MCF 10A (cell line): Measurements from ENCODE around the gene STK38. TPM values are rescaled to one million over a fixed set of nuclear protein-coding genes. Genes with fewer than 3 reads are reported as not detected.

Source experiments
- BruUV-seq: library from RNA; stranded (reverse); fragments of 400-500 nt; replicated peaks from 2 replicates; lab custom pipeline; 2021; lab: Mats Ljungman, UMichigan
- CTCF ChIA-PET: fragments of 300-600 bp; sonication (Branson Sonifier 250); formaldehyde crosslinking; extraction: SDS; loops from one replicate; lab custom pipeline; 2021; ENCODE audit warnings: antibody characterized with exemption, inconsistent platforms; lab: Yijun Ruan, JAX
- POLR2A ChIA-PET: fragments of 300-600, 350-650 bp; sonication (Branson Sonifier 250); formaldehyde crosslinking; extraction: SDS; loops from one replicate; lab custom pipeline; 2020; ENCODE audit warnings: antibody characterized with exemption, inconsistent platforms; lab: Yijun Ruan, JAX
- DNase-seq: peaks from one replicate; pipeline ENCODE4 v3.0.0-alpha.2; 2018; ENCODE audit not compliant: unreplicated experiment
- H3K27ac Mint-ChIP-seq: one replicate; pipeline ENCODE4 v1.8.0; 2022; ENCODE audit warnings: mild to moderate bottlenecking, low read depth, mixed read lengths; ENCODE audit not compliant: unreplicated experiment
- H3K27me3 Mint-ChIP-seq: one replicate; pipeline ENCODE4 v1.8.0; 2022; ENCODE audit warnings: mixed read lengths; ENCODE audit not compliant: insufficient read depth, unreplicated experiment
- H3K36me3 Mint-ChIP-seq: one replicate; pipeline ENCODE4 v1.8.0; 2022; ENCODE audit warnings: mild to moderate bottlenecking, moderate library complexity, mixed read lengths; ENCODE audit not compliant: insufficient read depth, unreplicated experiment
- H3K4me1 Mint-ChIP-seq: one replicate; pipeline ENCODE4 v1.8.0; 2022; ENCODE audit warnings: mixed read lengths; ENCODE audit not compliant: insufficient read depth, unreplicated experiment
- H3K4me3 Mint-ChIP-seq: one replicate; pipeline ENCODE4 v1.8.0; 2022; ENCODE audit warnings: mild to moderate bottlenecking, moderate library complexity, mixed read lengths; ENCODE audit not compliant: unreplicated experiment
- H3K9me3 Mint-ChIP-seq: one replicate; pipeline ENCODE4 v1.8.0; 2022; ENCODE audit warnings: mixed read lengths; ENCODE audit not compliant: unreplicated experiment
- CTCF ChIP-seq: fragments of 200-600 bp; IDR thresholded peaks from one replicate; pipeline ENCODE4 v1.8.0; 2022; ENCODE audit warnings: antibody characterized with exemption, mild to moderate bottlenecking; ENCODE audit not compliant: unreplicated experiment
- intact Hi-C: fragments of 100-400 bp; cut with micrococcal nuclease; formaldehyde crosslinking; loops from 2 replicates; pipeline ENCODE4 v1.14.1; 2022
- total RNA-seq: library from RNA; stranded (reverse); gene quantifications from 2 replicates; pipeline ENCODE4 v1.2.3, GENCODE V29; 2022

Gene STK38
- total RNA-seq, 1 experiment from 2014 or later = 16.8 TPM

- Mint-ChIP-seq H3K4me1 (peaks cover 5% of the 10 kb centered on the region), H3K36me3 (peaks cover 76% of the 10 kb centered on the region), H3K27me3 (no peaks in the 10 kb centered on the region), H3K9me3 (no peaks in the 10 kb centered on the region), H3K4me3 (no peak overlapping the region), H3K27ac (no peak overlapping the region)
- intact Hi-C loops = no loop called here
- no peak for TF ChIP-seq CTCF
- no TSS peak for BruUV-seq
- no peak for DNase-seq
- ChIA-PET CTCF (no interaction called here), POLR2A (interaction anchor here (0.7 to 1.2 kb wide), 2 partner anchors 25 to 28 kb away, joined by 3 read pairs; no protein-coding TSS in a partner anchor)
These were observed 69.2 kb downstream of the STK38 start for GRCh38 chr6:36478051-36478526.

GRCh38 chr6:36469946-36470345, 77.3 kb downstream of the STK38 start:
- no peak for TF ChIP-seq CTCF
- Mint-ChIP-seq H3K4me1 (no peaks in the 10 kb centered on the region), H3K36me3 (peaks cover 52% of the 10 kb centered on the region), H3K9me3 (no peaks in the 10 kb centered on the region), H3K27me3 (no peaks in the 10 kb centered on the region), H3K4me3 (no peak overlapping the region), H3K27ac (peak overlapping the region; percentile 39)
- no peak for DNase-seq
- intact Hi-C loops = no loop called here
- ChIA-PET POLR2A (no interaction called here), CTCF (interaction anchor here (0.6 kb wide), 1 partner anchor 1691 kb away, joined by 3 read pairs; no protein-coding TSS in a partner anchor)
- BruUV-seq = no TSS peak

- BruUV-seq = no TSS peak
- POLR2A ChIA-PET = interaction anchor here (1.1 to 1.5 kb wide), 3 partner anchors 11 to 50 kb away, joined by 3 to 4 read pairs (median 4); no protein-coding TSS in a partner anchor
- Mint-ChIP-seq H3K9me3 (no peaks in the 10 kb centered on the region), H3K4me1 (no peaks in the 10 kb centered on the region), H3K36me3 (peaks cover 45% of the 10 kb centered on the region), H3K27me3 (no peaks in the 10 kb centered on the region), H3K4me3 (no peak overlapping the region), H3K27ac (no peak overlapping the region)
- CTCF ChIA-PET = interaction anchor here (0.5 kb wide), 1 partner anchor 57 kb away, joined by 3 read pairs; no protein-coding TSS in a partner anchor
- no peak for DNase-seq
- TF ChIP-seq CTCF = no peak
- intact Hi-C loops = no loop called here
These were observed 78.1 kb downstream of the STK38 start for GRCh38 chr6:36469148-36469661.

- Mint-ChIP-seq H3K27me3 (no peaks in the 10 kb centered on the region), H3K36me3 (peaks cover 34% of the 10 kb centered on the region), H3K4me3 (no peak overlapping the region), H3K4me1 (no peaks in the 10 kb centered on the region), H3K9me3 (no peaks in the 10 kb centered on the region), H3K27ac (no peak overlapping the region)
- intact Hi-C loops = no loop called here
- ChIA-PET POLR2A (interaction anchor here (0.6 to 1.5 kb wide), 2 partner anchors 13 to 48 kb away, joined by 3 to 4 read pairs; no protein-coding TSS in a partner anchor), CTCF (interaction anchor here (0.6 kb wide), 1 partner anchor 148 kb away, joined by 3 read pairs; no protein-coding TSS in a partner anchor)
- no peak for DNase-seq
- TF ChIP-seq CTCF = no peak
- BruUV-seq = no TSS peak
These were observed 79.7 kb downstream of the STK38 start for GRCh38 chr6:36467625-36468024.
